Measurements from ENCODE around the gene BDKRB2. TPM values are rescaled to one million over a fixed set of nuclear protein-coding genes. Genes with fewer than 3 reads are reported as not detected.

BDKRB2 gene
- total and polyA plus RNA-seq, 2 of the 8 experiments (the other 6 are each of a cell fraction or from before 2014, with no cell fraction given), result 0.13 to 0.21 TPM

DNA sequence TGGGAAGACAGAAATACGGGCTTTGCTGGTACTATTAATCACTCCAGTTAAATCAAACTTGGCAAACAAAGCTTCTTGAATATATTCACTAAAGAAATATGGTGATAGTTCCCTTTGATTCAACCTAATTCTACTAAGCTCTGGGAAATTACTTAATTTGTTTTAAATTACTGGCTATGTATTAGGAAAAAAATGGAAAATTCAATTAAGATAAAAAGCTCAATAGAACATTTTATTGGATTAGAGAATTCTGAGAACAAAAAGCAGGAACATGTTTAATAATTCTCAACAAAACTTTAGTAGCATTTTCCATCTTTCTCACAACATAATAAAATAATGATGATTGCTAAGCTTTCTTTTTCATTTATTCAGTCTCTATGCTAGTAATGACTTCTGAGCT lies 81.6 kb downstream of the BDKRB2 start:
- H2BK20ac ChIP-seq (ENCODE audit: low read length), result no peak overlapping the region
- ChIA-PET CTCF (ENCODE audit: partially characterized antibody) (interaction anchor here (0.7 to 3.2 kb wide), 5 partner anchors 10 to 189 kb away, joined by 3 to 18 read pairs (median 7); no protein-coding TSS in a partner anchor), POLR2A (ENCODE audit: partially characterized antibody) (no interaction called here)
- H2BK5ac ChIP-seq (ENCODE audit: low read depth, low read length), result no peak overlapping the region
- WGBS, 2 experiments (ENCODE audit: extremely low coverage in 1 of 2, insufficient coverage in 1 of 2, insufficient read length in 1 of 2, insufficient replicate concordance in 2 of 2, low coverage in 1 of 2, low lambda C conversion rate in 2 of 2, missing lambda C conversion rate in 1 of 2), result 81% methylated on average over 1 of the region's 1 CpG; no CpG with 5 or more reads in 1 of the 2 experiments
- no peaks in the 10 kb centered on the region for H3K27me3 ChIP-seq (replicated peaks in 1 of 4; ENCODE audit: control insufficient read depth in 3 of 4, extremely low read depth in 1 of 4, insufficient read depth in 3 of 4, low read length in 3 of 4)
- H2BK15ac ChIP-seq (ENCODE audit: low read length), result no peak overlapping the region
- H2BK120ac ChIP-seq (replicated peaks; ENCODE audit: low read depth, low read length), result no peak overlapping the region
- TF ChIP-seq SIX5 (IDR thresholded peaks at IDR 0.05; ENCODE audit: low read depth, low read length), result no peak
- TF ChIP-seq POLR2A (IDR thresholded peaks at IDR 0.05; ENCODE audit: control extremely low read depth in 1 of 2, low read depth in 2 of 2, low read length in 2 of 2), result no peak
- no peak for TF ChIP-seq YY1 (IDR thresholded peaks at IDR 0.05; ENCODE audit: low read depth, low read length)
- TF ChIP-seq SIRT6 (IDR thresholded peaks at IDR 0.05; ENCODE audit: low read length), result no peak
- TF ChIP-seq GABPA (IDR thresholded peaks at IDR 0.05; ENCODE audit: borderline replicate concordance, insufficient read depth, low read length), result no peak
- no peak for TF ChIP-seq BACH1 (IDR thresholded peaks at IDR 0.05; ENCODE audit: low read length)
- TF ChIP-seq PHF8 (conservative IDR thresholded peaks at IDR 0.05; ENCODE audit: low read depth, low read length), result no peak
- TF ChIP-seq POLR2AphosphoS5 (IDR thresholded peaks at IDR 0.05; ENCODE audit: low read depth, low read length), result no peak
- no peak for TF ChIP-seq KDM4A (IDR thresholded peaks at IDR 0.05; ENCODE audit: low read depth, low read length, severe bottlenecking)
- TF ChIP-seq TEAD4 (IDR thresholded peaks at IDR 0.05; ENCODE audit: low read depth, low read length), result no peak
- no peaks in the 10 kb centered on the region for H3K79me2 ChIP-seq (ENCODE audit: control insufficient read depth in 1 of 2, insufficient read depth in 2 of 2, low read length in 2 of 2)
- H3K4me1 ChIP-seq (replicated peaks in 1 of 4; ENCODE audit: control insufficient read depth in 3 of 4, insufficient read depth in 4 of 4, low read length in 3 of 4), result no peaks in the 10 kb centered on the region
- no peak overlapping the region for H3K4ac ChIP-seq (replicated peaks; ENCODE audit: insufficient read length, low read depth, low read length)
- no peak overlapping the region for H3K9ac ChIP-seq (replicated peaks in 1 of 4; ENCODE audit: extremely low read depth in 1 of 4, low read depth in 3 of 4, low read length in 3 of 4)
- no peak overlapping the region for H4K8ac ChIP-seq (ENCODE audit: extremely low read depth, insufficient read depth, low read length)
- FAIRE-seq (no peak), DNase-seq (ENCODE audit: low read depth in 1 of 2, low spot score in 2 of 2) (no peak)
- H3K9me3 ChIP-seq (ENCODE audit: insufficient read depth in 2 of 2, low read depth in 1 of 2, low read length in 1 of 2), result no peaks in the 10 kb centered on the region
- no peak overlapping the region for H3K4me3 ChIP-seq (ENCODE audit: extremely low read depth in 1 of 4, insufficient read depth in 2 of 4, low read depth in 3 of 4, low read length in 4 of 4)
- peaks cover 2 to 22% (median 10%) of the 10 kb centered on the region in 4 experiments; a peak in 6 of 8 replicates for H3K36me3 ChIP-seq (ENCODE audit: control insufficient read depth in 2 of 4, insufficient read depth in 4 of 4, low read length in 3 of 4)
- H3K23ac ChIP-seq (ENCODE audit: insufficient read length), result no peak overlapping the region
- H4K20me1 ChIP-seq (replicated peaks in 1 of 2; ENCODE audit: control insufficient read depth in 1 of 2, insufficient read depth in 2 of 2, low read length in 2 of 2), result no peaks in the 10 kb centered on the region
- no peaks in the 10 kb centered on the region; the same call in 1 of the 2 replicates for H3K23me2 ChIP-seq (ENCODE audit: low read depth, low read length)
- no peak overlapping the region for H3K18ac ChIP-seq (ENCODE audit: extremely low read depth, low read length)
- no peaks in the 10 kb centered on the region for H3K79me1 ChIP-seq (ENCODE audit: low read depth, low read length)
- no peak overlapping the region for H2AFZ ChIP-seq (ENCODE audit: low read length)
- no peak overlapping the region for H4K91ac ChIP-seq (replicated peaks; ENCODE audit: insufficient read length, low read length)
- no peak overlapping the region for H4K5ac ChIP-seq (ENCODE audit: insufficient read length, low read depth, low read length)
- H3K4me2 ChIP-seq (ENCODE audit: insufficient read depth in 1 of 2, low read depth in 2 of 2, low read length in 2 of 2), result no peak overlapping the region
- H3K56ac ChIP-seq (replicated peaks; ENCODE audit: insufficient read length, low read depth, low read length), result no peak overlapping the region
- H3K27ac ChIP-seq (ENCODE audit: low read depth, low read length), result no peak overlapping the region
- H3K14ac ChIP-seq (ENCODE audit: insufficient read length), result no peak overlapping the region
- no peak overlapping the region for H2AK5ac ChIP-seq (ENCODE audit: low read depth, low read length)
- no peak overlapping the region for H2BK12ac ChIP-seq (ENCODE audit: low read depth, low read length)

Data from H1 (cell line).